Stimulated activated CD4-positive, alpha-beta T cell treated with anti-CD3 and anti-CD28 coated beads, Interleukin-4, amount 100 ng/mL, for 1 hour (primary cell): ENCODE data around the gene SNX21.
"Not testable (repeated sequence)": the region's sequence is repeated elsewhere in the genome, so short reads cannot be mapped to it uniquely, and the experiment has no call there.

Experiments used
- DNase-seq: peaks from one replicate; pipeline ENCODE4 v3.0.0-alpha.2; 2020

SNX21 gene

DNA sequence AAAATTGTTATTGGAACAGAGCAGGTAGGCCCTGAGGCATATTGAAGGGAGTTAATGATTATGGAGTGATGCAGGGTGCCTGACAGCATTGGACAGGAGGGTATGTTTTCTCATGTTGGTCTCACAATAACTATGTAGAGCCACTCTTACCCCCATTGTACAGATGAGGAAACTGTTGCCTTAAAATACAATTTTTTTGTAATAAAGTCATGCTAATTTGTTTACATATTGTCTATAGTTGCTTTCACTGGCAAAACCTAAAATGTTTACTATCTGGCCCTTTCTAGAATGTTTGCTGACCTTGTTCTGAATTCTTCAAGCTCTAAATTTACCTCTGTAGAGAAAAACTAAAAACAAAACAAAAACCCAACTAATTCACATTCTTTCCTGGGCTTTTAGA is 17.9 kb downstream of the SNX21 start:
- DNase-seq = no peak

DNA sequence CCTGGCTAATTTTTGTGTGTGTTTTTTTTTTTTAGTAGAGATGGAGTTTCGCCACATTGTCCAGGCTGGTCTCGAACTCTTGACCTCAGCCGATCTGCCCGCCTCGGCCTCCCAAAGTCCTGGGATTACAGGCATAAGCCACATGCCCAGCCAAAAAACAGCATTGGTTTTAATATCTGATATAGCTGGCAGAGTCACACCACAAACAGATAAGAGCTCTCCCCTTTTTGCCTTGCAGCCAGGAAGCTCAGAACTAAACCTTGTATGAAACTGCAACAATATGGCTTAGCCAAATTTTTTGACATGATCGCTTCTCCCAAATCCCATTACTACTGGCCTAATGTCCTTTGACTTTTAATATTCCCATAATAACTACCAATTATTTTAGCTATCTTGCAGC is 18.7 kb downstream of the SNX21 start:
- no peak for DNase-seq

DNA sequence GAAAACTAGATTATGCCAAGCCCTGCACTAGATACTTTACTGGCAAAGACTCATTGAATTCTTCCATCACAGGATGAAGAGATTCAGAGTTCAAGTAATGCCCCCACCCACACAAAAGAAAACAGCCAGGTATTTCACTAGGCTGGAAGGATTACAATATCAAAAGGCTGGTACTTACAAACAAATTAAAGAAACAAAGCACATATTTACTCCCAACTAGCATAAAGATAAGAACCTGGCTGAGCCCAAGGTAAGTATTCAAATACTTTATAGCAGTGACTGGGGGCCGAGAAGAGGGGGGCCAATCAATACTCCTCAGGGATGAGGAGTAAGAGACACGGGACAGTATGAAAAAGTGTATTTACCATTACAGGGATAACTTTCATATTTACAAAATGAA is 19.9 kb downstream of the SNX21 start:
- DNase-seq = no peak

DNA sequence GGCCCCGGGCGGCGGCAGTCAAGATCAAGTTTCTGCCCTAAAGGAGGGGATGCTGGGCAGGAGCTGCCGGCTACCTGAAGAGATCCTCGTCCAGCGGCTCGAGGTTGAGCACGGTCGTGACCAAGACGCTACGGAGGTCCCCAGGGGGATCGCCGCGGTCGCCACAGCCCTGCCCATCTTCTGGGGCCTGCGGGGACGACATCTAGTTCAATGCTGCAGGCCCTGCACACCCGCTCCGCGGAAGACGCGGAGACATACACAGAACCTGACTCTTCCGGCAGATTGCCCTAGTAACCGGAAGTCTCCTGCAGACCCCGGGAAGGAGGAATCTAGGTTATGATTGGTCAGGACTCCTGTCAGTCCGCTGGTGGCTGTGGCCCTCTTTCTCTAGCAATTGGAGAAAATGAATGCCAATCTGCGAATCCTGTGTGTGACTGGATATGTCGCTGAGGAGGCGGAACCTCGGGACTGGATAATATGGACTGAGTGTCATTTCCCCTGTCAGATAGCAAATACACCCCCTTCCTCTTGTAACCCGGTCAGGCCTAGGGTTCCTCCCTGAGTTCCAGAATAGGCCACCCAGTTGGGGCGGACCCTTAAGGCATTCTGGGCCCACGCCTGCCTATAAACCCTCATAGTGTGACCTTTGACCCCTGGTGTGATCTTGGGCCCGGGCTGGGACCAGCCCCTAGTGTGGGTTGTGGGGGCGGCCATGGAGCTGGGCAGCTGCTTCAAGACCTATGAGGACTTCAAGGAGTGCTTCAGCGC is 23.7 kb downstream of the SNX21 start, which contains the start of the genes ACOT8 and ZSWIM3:
TSS of gene ACOT8 (minus strand) at position 279 of the 768 bp plus-strand sequence. CDS start at position 202, 77 bp downstream.
TSS of gene ZSWIM3 (plus strand) at position 501 of the 768 bp plus-strand sequence. CDS start at position 713, 212 bp downstream.
- peak; percentile 78 for DNase-seq

DNA sequence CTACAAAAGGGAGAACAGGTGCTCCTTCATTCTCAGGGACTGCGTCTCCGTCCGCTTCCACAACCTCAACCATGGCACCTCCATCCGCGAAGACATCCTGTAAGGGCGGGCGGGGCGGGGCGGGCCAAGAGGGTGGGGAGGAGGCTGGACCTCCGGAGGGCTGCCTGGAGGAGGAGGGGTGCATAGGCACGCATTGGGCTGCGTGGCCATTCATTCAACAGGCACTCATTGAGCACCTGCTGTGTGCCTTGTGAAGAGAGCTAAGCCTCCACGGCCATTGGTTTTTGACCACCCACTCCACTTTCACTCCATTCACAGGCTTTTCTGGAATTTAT is 24.2 kb downstream of the SNX21 start:
- DNase-seq = peak; percentile 21

DNA sequence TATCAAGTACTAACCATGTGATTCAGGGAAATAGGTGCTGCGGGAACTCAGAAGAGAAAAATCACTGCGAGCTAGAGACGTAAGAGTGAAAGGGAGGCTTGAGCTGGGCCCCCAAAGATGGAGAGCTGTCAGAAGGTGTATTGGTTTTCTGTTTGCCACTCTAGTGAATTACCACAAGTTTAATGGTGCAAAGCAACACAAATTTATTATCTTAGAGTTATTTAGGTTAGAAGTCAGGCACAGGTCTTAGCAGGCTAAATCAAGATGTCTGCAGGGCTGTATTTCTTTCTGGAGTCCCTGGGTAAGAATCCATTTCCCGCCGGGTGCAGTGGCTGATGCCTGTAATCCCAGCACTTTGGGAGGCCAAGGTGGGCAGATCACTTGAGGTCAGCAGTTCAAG is 26.3 kb downstream of the SNX21 start:
- DNase-seq = no peak

DNA sequence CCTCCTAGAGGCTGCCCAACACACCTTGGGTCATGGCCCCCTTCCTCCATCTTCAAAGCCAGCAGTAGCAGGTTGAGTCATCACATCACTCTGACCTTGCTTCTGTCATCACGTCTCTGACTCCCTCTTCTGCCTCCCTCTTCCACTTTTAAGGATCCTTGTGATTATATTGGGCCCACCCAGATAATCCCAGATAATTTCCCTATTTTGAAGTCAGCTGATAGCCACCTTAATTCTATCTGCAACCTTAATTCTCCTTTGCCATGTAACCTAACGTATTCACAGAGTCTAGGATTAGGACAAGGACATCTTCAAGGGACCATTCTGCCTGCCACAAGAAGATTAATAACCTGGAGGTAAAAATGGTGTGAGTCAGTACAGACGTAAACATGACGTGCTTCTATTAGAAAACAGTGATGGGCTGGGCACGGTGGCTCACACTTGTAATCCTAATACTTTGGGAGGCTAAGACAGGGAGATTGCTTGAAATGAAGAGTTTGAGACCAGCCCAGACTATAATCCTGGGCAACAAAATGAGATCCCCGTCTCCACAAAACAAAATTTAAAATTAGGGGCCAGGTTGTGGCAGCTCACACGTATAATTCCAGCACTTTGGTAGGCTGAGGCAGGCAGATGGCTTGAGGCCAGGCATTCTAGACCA is 27.1 kb downstream of the SNX21 start:
- DNase-seq = no peak

DNA sequence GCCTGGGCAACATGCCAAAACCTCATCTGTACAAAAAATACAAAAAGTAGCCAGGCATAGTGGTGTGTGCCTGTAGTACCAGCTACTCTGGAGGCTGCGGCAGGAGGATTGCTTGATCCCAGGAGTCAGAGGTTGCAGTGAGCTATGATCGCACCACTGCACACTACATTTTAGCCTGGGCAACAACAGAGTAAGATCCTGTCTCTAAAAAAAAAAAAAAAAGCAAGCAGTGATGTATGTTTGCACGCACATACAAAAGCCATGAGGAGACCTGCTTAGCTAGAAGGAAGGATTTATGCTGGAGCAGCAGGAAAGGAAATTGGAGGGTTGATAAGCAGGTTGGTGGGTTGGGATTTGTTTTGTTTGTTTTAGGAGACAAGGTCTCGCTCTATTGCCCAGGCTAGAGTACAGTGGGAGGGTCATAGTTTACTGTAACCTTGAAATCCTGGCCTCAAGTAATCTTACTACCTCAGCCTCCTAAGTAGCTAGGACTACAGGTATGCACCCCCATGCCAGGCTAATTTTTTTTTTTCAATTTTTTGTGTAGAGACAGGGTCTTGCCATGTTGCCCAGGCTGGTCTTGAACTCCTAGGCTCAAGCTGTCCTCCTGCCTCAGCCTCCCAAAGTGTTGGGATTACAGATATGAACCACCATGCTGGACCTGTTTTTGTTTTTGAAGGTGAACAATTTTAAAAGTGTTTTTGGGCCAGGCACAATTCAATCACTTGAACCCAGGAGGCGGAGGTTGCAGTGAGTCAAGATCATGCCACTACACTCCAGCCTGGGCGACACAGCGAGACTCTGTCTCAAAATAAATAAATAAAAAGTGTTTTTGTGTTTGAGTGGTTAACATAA is 27.8 kb downstream of the SNX21 start:
- DNase-seq = no peak

DNA sequence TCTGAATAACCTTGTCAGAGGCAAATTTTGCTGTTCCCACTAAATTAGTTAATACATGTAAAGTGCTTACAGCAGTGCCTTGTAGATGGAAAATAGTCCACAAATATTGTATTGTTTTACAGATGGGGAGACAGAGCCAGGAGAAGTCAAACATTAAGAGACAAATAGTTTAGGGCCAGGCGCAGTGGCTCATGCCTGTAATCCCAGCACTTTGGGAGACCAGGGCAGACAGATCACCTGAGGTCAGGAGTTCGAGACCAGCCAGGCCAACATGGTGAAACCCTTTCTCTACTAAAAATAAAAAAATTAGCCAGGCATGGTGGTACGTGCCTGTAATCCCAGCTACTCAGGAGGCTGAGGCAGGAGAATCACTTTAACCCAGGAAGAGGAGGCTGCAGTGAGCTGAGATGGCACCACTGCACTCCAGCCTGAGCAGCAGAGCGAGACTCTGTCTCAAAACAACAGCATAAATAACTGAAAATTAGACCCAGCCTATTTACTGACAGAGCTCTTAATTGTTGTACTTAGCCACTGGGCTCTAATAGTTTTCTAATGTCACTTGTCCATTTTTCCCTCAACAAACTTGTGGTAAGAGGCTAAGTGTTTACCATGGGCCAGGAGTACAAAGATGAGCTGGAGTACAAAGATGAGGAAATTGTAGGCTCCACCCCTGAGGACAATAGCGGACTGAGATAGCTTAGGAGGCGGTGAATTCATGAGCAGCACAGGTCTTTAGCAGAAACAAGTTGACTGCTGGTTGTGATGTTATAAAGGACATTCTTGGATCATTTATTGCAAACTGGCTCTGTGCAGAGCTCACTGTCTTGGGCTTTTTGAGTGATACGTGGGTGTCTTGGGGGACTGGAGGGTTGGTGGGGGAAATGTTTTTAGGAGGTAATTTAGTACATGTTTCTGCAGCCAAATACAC is 30.2 kb downstream of the SNX21 start:
- no peak for DNase-seq

DNA sequence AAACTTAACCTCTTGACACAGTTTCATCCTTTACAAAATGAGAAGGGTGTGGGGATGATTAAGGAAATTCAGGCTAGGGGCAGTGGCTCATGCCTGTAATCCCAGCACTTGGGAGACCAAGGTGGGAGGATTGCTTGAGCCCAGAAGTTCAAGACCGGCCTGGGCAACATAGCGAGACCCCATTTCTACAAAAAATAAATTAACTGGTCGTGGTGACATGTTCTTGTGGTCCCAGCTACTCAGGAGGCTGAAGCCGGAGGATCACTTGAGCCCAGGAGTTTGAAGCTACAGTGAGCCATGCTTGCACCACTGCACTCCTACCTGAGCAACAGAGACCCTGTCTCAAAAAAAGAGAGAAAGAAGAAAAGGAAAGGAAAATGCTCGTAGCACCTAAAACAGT is 32.9 kb downstream of the SNX21 start:
- no peak for DNase-seq

DNA sequence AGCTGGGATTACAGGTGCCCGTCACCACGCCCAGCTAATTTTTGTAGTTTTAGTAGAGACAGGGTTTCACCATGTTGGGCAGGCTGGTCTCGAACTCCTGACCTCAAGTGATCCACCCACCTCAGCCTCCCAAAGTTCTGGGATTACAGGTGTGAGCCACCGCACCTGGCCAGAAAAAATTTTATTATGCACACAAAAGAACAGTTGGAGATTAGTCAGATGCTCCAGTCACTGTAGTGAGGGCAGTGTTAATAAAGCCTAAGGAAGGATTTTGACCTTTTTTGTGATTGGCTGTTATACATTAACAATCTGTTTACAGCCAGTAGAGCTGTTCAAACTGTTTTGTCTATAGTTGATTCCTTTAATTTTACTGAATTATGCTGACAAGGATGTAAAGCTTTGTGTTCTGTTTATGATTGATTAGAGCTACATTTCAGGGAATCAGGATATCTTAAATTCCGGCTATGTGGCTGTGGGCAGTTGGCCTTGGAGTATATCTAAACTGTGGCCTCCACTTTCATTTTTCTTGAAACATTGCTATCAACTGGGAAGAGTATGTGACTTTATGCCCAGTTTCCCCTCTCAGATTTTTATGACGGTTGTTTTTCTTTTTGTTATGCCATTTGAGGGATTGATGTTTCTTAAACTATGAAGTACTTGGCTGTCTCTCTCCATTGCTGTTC is 33.7 kb downstream of the SNX21 start:
- no peak for DNase-seq

DNA sequence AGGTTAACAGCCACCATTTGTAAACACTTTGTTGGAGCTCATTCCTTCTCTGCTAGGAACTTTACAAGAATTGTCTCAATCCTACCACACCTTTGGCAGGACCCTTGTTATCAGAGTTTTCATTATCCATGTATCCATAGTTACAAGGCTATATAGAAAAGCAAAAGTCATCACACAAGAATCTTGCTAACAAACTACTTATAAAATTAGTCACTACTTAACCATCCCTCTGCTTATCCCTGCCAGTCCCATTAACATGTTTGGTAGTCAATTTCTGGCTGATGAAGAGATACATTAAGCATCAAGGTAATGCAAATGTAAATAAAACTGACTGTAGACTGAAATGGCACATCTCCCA is 34.2 kb downstream of the SNX21 start:
- no peak for DNase-seq

DNA sequence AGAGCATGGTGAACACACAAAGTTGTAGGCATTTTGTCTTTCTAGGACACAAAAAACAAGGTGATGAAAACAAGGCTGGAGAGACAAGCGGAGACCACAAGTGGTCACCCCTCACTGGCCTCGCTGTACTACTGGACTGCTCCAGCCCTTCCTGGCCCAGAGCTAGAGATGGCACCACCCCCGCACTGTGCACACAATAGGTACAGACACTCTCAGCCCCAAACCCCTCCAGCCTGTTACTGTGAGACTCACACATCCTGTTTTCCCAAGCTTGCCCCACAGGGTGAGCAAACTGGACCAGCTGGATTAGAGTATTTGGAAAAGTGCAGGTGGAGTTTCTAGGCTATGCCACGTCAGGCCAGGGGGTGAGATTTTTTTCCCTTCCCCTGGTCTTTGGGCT is 39.0 kb downstream of the SNX21 start:
- DNase-seq = no peak

DNA sequence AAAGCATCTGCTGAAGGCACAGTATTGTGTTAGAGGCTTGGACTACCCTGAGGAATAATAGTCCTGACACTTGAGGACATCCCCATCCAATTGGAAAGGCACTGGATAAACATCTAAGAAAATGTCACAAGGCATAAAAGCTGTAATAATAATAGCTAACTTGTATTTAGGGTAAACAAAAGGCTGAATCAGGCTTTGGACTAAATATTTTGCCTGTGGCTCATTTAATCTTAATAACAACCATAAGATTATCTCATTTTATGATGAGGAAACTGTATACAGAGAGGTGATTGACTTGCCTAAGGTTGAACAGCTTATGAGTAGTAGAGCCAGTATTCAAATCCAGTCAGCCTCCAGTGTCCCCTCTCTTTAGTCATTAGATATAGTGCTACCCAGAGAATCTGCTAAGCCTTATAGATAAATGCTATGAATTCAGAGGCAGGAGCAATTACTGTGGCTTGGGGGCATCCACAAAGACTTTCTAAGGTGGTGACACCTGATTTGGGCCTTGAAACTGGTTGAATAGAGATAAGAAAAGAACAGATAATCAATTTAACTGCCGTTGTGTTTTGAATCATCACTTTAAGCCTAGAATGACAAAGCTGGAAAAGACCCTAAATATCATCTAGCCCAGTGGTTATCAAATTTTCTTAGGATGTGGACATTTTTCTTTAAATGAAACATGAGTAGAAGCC is 40.0 kb downstream of the SNX21 start:
- no peak for DNase-seq

DNA sequence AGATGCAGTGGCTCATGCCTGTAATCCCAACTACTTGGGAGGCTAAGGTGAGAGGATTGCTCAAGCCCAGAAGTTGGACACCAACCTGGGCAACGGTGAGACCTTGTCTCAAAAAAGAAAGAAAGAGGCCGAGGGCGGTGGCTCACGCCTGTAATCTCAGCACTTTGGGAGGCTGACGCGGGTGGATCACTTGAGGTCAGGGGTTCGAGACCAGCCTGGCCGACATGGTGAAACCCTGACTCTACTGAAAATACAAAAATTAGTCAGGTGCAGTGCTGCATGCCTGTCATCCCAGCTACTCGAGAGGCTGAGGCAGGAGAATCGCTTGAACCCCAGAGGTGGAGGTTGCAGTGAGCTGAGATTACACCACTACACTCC is 40.5 kb downstream of the SNX21 start:
- not testable (repeated sequence) for DNase-seq

DNA sequence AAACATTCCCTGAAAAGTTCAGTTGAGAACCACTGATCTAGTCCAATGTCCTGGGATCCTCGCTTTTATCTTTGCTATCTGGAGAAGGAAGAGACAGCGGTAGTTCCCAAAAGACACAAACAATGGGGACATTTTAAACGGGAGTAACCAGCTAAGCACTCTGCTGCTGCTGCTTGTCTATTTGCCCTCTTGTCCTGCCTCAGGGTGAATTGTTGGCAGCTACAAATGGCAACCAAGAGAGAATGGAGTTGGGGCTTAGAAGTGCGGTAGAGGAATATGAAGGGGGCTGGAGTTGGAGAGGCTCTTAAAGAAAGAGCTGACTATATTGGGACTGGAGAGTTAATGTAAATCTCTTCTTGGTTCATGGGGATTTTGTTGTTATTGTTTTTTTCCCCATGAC is 41.0 kb downstream of the SNX21 start:
- no peak for DNase-seq

DNA sequence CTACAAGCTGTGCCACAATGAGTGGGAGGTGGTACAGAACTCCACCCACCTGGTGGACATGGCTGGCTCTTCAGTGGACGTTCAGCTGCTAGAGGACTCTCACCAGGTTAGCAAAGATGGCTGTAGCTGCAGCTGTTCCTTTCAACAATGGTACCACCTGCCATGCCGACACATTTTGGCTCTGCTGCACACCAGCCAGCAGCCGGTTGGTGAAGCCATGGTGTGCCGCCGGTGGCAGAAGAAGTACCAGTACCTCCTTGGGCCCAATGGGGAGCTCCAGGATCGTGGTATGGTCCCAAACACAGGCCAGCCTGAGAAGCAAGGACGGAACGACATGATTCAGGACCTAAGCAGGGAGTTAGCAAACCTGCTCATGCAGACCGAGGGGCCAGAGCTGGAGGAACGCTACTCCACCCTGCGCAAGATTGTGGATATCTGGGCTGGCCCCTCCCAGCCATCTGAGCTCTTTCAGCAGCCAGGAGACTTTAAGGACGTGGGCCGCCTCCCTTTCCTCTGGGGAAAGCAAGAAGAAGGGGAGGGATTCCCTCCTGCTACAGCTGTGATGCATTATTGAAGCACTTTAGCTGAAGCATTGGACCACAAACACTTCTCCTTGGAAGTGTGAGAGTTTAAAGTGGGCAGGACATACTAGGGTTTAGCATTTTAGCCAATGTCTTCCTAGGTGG is 44.6 kb downstream of the SNX21 start:
- no peak for DNase-seq

DNA sequence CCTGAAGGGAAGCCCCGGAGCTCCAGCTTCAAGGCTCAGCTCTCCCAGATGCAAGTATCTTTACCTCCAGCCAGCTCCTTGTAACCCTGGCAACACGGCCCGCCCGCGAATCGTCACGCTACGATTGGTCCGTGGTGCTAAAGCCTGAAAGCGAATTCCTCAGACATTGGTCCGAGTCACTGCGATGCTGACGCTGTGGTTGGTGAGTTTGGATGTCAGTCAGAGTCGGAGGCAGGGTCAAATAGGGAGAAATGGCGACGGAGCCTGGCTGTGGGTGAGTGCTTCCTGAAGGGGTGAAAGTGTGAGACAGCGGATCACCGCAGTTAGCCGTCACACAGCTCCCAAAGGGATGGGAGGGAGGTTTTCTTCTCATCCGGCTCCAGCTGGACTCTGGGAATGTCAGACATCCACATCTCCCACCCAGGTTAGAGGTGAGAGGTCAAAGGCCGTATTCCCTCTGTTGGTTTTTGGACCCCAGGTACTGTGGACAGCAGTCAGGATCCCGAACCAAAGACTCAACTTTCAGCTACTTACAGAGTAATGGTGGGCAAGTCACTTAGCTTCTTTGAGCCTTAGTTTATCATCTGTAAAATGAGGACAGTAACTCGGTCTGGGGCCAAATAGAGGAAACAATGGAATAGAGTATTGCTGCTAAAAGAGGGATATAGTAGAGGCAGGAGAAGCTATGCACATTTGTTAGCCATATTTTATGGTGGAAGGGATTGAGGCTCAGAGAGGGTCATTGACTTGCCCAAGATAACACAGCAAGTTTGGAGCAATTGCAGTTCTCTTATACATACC is 47.6 kb downstream of the SNX21 start, which contains the start of gene ZSWIM1:
TSS of gene ZSWIM1 (plus strand) at position 240 of the 801 bp plus-strand sequence. CDS start 1,366 bp downstream, outside the sequence.
- DNase-seq = peak; percentile 99

DNA sequence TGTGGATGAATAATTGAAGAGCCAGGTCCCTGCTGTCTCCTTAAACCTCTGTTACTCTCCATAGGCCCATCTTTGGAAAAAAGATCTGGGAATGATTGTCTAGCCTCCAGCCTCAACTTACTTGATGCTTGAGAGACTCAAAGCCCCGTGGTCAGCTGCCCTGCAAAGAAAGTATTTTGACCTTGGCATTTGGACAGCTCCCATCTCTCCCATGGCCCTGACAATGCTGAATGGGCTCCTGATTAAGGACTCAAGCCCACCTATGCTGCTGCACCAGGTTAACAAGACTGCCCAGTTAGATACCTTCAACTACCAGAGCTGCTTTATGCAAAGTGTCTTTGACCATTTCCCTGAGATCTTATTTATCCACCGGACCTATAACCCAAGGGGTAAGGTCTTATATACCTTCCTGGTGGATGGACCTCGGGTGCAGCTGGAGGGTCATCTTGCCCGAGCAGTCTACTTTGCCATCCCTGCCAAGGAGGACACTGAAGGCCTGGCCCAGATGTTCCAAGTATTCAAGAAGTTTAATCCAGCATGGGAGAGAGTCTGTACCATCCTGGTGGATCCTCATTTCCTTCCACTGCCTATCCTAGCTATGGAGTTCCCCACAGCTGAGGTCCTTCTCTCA is 49.0 kb downstream of the SNX21 start:
- DNase-seq = no peak
